Urinary bladder (tissue), 4 donors: ENCODE data around the gene CLSTN2. TPM values are rescaled to one million over a fixed set of nuclear protein-coding genes. Genes with fewer than 3 reads are reported as not detected.

Experiments used
- DNase-seq: peaks from one replicate; pipeline ENCODE4 v3.0.0-alpha.2; 2015; ENCODE audit errors: extremely low spot score
- H3K27ac ChIP-seq: one replicate; pipeline ENCODE4 v1.5.1; 2013; ENCODE audit warnings: low read depth, mild to moderate bottlenecking, moderate library complexity
- H3K36me3 ChIP-seq: one replicate; pipeline ENCODE4 v1.6.1; 2013; ENCODE audit warnings: mild to moderate bottlenecking, moderate library complexity; ENCODE audit not compliant: insufficient read depth
- H3K4me1 ChIP-seq: one replicate; pipeline ENCODE4 v1.6.1; 2013; ENCODE audit warnings: mild to moderate bottlenecking, moderate library complexity; ENCODE audit not compliant: insufficient read depth
- H3K4me3 ChIP-seq: one replicate; pipeline ENCODE4 v1.5.1; 2013; ENCODE audit warnings: low read depth, low read length
- WGBS: extraction: QIAGEN DNeasy Blood & Tissue Kit; methylation state at CpG from one replicate; pipeline ENCODE4 v1.1.7; 2013; 5-methylcytosine and 5-hydroxymethylcytosine counted together
- polyA plus RNA-seq: library from polyadenylated mRNA; stranded (reverse); fragments of 200-250 nt; gene quantifications from one replicate; pipeline ENCODE4 v1.2.3, GENCODE V29; 2013
- total RNA-seq: library from RNA; depleted of rRNA; stranded (reverse); fragments of >200 nt; gene quantifications from one replicate; pipeline ENCODE4 v1.2.3, GENCODE V29; 2014
- donor health status: healthy with polysubstance abuse.
- donor health status: healthy.

The CLSTN2 gene
- total and polyA plus RNA-seq, 2 donors: 1.1 to 4.9 TPM

DNA sequence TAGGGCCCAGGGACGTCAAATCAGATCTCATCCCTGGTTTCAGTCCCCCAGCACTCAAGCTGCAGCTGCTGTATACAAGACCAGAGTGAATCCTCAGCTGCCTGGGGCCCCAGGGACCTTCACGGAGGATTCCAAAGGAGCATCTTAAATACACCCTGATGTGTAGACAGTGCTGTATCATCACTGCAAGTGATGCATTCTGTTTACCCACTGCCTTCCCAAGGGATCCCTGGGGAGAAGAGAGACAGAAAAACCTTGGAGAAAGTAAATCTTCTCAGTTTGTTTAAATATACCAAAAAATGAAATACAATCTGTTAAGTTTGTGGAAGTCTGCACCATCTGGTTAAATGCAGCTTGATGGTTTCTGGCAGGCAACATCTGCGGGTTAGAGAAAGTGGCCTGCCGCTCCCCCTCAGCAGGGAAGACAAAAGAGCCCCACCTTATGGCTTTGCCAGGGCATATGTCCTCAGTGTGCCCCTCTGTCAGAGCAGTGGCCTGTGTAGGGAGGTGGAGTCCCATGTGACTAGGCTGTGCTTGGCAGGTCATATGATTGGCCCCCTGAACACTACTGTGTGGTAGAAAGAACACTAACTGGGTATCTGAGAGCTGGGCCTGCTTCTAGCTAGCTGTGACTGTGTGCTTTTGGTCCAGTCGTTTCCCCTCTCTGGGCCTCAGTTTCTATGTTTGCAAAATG, 520.7 kb downstream of the CLSTN2 start:
- H3K4me3 ChIP-seq: no peak overlapping the region
- no peak overlapping the region for H3K27ac ChIP-seq
- DNase-seq: no peak
- WGBS: 60% methylated on average over 5 of the region's 5 CpGs
- no peaks in the 10 kb centered on the region for H3K36me3 ChIP-seq
- no peaks in the 10 kb centered on the region for H3K4me1 ChIP-seq

DNA sequence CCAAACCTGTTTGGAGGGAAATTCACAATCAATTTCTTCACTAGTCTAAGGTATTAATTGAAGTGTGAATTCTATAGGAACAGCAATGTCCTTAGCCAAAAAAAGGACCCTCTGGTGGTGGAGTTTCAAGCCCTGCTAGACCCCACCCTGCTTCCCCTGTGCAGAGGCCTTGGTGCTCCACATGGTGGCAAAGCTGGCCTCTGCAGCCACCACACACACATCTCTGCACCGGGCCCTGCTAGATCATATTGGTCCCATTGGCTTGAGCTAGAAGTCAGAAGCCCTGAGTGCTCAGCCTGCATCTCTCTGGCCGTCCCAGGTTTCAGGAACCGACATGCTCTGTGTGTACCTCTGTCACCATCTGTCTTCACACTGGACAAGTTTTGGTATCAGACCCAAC, 522.0 kb downstream of the CLSTN2 start:
- no peaks in the 10 kb centered on the region for H3K36me3 ChIP-seq
- 96% methylated on average over 3 of the region's 3 CpGs for WGBS
- H3K4me3 ChIP-seq: no peak overlapping the region
- no peaks in the 10 kb centered on the region for H3K4me1 ChIP-seq
- DNase-seq: no peak
- H3K27ac ChIP-seq: no peak overlapping the region

DNA sequence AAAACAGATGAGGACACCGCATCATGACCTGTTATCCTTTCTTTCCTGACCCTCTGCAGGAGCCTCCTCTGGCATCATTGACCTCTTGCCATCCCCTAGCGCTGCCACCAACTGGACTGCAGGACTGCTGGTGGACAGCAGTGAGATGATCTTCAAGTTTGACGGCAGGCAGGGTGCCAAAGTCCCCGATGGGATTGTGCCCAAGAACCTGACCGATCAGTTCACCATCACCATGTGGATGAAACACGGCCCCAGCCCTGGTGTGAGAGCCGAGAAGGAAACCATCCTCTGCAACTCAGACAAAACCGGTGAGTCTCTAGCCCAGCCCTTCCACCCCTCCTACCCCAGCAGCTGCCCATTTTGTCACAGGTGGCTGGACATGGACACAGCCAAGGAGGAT, 524.5 kb downstream of the CLSTN2 start:
- DNase-seq: no peak
- 74% methylated on average over 8 of the region's 8 CpGs for WGBS
- Histone ChIP-seq H3K27ac (no peak overlapping the region), H3K36me3 (no peaks in the 10 kb centered on the region), H3K4me1 (no peaks in the 10 kb centered on the region), H3K4me3 (no peak overlapping the region)

DNA sequence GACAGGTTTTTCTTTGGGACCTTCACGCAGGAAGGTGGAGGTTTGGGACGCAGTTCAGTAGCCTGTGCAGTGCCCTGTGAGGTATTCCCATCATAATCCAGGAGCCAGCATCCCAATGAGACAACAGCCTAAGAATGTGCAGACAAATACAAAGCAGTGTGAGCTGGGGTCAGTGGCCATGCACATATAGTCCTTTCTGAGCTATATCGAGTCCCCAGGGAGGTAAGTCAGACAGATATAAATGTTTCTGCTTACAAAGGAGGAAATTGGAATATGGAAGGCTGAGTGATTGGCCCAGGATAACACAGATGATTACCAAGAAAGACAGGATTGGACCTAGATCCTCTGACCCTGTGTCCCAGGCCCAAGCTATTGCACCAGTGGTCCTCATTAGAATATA, 526.3 kb downstream of the CLSTN2 start:
- H3K36me3 ChIP-seq: no peaks in the 10 kb centered on the region
- DNase-seq: no peak
- H3K4me1 ChIP-seq: no peaks in the 10 kb centered on the region
- no peak overlapping the region for H3K27ac ChIP-seq
- H3K4me3 ChIP-seq: no peak overlapping the region
- 96% methylated on average over 3 of the region's 3 CpGs for WGBS

DNA sequence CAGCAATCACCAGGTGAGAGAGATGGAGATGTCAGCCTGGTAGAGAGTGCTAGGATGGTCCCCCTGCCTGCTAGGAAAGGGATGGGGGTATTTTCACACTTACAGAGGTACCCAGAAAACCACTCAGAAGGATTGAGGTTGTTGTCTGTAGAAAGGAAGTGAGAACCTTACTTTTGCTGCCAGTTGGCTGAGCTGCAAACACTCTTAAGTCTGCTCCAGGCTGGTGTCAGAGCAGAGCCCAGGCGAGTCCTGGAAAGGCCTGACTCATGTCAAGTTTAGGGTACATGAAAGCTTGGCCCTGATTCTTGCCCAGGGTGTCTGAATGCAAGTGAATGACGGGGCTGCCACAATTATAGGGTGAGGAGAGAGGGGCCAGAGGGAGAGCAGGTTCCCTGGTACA, 528.4 kb downstream of the CLSTN2 start:
- no peaks in the 10 kb centered on the region for H3K4me1 ChIP-seq
- H3K36me3 ChIP-seq: no peaks in the 10 kb centered on the region
- no peak overlapping the region for H3K27ac ChIP-seq
- 54% methylated on average over 2 of the region's 2 CpGs for WGBS
- no peak for DNase-seq
- no peak overlapping the region for H3K4me3 ChIP-seq

DNA sequence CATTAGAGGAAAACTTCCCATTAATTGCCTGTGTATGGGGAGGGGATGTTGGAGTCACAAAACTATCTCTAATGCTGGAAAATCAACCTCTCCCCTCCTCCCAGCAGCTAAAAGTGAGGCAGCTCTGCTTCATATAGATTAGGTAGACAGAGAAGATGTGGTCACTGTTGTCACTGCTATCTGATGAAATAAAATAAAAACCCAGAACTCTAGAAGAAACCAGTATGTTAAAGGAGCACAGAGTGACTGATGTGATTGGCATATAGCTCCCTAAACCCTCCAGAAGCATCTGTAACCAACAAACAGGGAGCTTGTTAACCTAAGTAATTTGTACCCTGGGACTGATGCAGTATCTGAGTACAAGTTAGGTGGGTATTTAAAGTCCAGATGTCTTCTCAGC, 531.0 kb downstream of the CLSTN2 start:
- H3K36me3 ChIP-seq: no peaks in the 10 kb centered on the region
- H3K27ac ChIP-seq: no peak overlapping the region
- H3K4me1 ChIP-seq: no peaks in the 10 kb centered on the region
- H3K4me3 ChIP-seq: no peak overlapping the region
- DNase-seq: no peak

DNA sequence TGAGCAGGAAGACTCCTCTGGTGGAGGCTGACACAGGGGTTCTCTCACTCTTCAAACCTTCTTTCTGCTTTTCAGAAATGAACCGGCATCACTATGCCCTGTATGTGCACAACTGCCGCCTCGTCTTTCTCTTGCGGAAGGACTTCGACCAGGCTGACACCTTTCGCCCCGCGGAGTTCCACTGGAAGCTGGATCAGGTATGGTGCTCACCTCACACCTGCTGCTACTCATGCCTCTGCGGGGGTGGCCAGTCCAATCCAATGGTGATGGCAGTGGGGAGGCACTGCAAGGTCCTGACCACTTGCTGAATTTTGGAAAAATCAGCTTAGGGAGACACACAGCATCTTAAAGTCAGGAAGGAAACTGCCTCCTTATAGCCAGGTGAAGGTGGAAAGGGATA, 531.5 kb downstream of the CLSTN2 start:
- Histone ChIP-seq H3K4me3 (no peak overlapping the region), H3K36me3 (no peaks in the 10 kb centered on the region), H3K4me1 (no peaks in the 10 kb centered on the region), H3K27ac (no peak overlapping the region)
- no peak for DNase-seq
- 98% methylated on average over 9 of the region's 9 CpGs for WGBS

DNA sequence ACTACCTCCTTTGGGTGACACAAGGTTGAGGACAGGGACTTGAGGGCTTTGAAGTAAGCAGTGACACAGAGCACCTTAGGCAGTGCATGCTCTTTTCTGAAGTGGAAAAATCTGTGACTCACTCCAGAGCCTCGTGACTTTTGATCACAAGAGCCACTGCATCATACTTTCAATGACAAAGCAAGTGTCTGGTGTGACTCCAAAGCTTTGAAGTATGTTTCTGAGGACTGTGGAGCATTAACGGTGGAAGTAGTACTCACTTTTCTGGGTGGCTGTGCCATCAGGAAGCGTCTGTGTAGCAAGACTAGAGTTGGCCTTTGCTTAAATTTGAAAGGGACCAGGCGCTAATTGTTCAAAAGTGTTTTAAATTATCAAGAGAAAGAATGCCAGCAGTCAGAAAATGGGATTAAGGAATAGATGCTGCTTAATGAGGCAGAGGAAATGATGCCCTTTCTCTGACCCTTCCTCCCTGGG, 532.2 kb downstream of the CLSTN2 start:
- Histone ChIP-seq H3K4me3 (no peak overlapping the region), H3K4me1 (no peaks in the 10 kb centered on the region), H3K27ac (no peak overlapping the region), H3K36me3 (no peaks in the 10 kb centered on the region)
- WGBS: 71% methylated on average over 4 of the region's 4 CpGs
- no peak for DNase-seq

DNA sequence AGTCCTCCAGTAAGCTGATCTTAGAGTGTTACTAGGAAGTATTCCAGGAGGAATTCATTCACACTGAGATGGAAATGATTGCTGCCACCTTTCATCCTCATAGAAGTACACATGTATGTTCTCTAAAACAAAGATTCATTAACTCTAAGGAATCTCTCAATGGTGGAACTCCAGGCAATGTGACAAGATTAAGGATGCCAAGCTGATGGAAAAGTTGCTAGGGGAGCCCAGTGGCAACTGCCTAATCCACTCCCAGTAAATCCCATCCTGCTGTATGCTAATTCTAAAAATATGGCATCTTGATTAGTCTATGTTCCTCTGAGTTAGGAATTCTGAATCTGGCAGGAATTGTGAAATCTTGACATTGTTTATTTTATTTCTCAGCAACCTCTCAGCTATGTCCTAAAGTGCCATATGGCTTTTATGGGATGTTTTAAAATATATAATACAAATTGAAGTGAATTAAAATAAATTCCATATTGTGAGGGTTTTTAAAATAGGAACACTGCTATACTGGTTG, 532.9 kb downstream of the CLSTN2 start:
- Histone ChIP-seq H3K4me3 (no peak overlapping the region), H3K4me1 (no peaks in the 10 kb centered on the region), H3K36me3 (no peaks in the 10 kb centered on the region), H3K27ac (no peak overlapping the region)
- DNase-seq: no peak

DNA sequence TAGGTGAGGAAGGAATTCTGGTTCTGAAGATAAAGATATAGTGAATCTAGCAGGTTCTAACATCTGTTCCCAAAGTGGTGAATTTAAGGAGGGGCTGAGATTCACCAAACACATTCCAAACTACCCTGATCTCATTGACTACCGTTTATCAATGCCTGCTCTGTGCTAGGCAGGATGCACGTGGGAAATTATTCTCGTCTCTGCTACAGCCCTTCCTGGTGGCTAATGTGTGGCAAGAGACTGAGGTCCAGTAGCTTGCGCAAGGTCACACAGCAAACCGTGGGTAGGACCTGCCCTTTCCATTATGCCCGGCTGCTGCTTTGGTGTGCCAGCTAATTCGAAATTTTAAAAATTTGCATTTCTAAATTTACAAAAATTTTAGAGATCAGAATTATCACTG, 533.4 kb downstream of the CLSTN2 start:
- Histone ChIP-seq H3K4me3 (no peak overlapping the region), H3K36me3 (no peaks in the 10 kb centered on the region), H3K4me1 (no peaks in the 10 kb centered on the region), H3K27ac (no peak overlapping the region)
- DNase-seq: no peak
- WGBS: 76% methylated on average over 7 of the region's 7 CpGs

DNA sequence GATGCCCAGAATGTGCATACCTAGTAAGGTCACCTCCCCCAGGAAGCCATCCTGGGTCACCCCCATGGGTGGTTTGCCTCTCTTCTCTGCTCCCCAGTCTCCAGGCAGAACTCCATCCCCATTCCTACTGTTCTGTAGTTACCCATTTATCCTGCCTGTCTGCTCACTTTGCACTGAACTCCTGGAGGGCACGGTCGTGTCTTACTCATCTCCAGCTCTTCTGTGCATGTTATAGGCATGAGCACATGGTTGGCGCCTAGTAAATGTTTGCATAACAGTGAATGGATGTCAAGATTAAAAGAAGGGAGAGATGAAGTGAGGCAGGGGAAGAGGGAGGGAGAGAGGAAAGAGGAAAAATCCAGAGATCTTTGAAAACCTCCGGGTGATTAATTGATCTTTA, 534.5 kb downstream of the CLSTN2 start:
- H3K36me3 ChIP-seq: no peaks in the 10 kb centered on the region
- 53% methylated on average over 4 of the region's 4 CpGs for WGBS

DNA sequence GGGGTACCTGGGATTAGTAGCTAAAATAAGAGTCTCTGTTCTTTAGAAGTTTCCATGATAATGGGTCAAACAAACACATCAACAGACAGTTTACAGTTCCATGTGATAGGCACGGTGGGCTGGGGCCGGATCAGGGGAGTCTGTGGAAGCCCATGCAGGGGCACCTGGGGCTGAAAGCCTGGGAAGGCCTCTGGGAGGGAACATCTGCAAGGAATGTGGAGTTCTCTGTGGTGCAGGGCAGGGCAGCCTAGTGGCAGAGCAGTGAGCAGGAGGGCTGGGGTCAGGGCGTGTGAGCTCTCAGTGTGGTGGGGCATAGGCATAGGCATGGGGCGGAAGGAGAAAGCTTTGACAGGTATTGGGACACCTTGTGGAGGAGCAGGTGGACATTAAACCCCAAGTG, 535.2 kb downstream of the CLSTN2 start:
- H3K4me1 ChIP-seq: no peaks in the 10 kb centered on the region
- WGBS: 76% methylated on average over 4 of the region's 4 CpGs
- no peak for DNase-seq
- no peak overlapping the region for H3K27ac ChIP-seq
- no peak overlapping the region for H3K4me3 ChIP-seq
- H3K36me3 ChIP-seq: no peaks in the 10 kb centered on the region

More for the DNA sequence above, 534.5 kb downstream of the CLSTN2 start:
- Histone ChIP-seq H3K4me3 (no peak overlapping the region), H3K4me1 (no peaks in the 10 kb centered on the region), H3K27ac (no peak overlapping the region)
- DNase-seq: no peak

DNA sequence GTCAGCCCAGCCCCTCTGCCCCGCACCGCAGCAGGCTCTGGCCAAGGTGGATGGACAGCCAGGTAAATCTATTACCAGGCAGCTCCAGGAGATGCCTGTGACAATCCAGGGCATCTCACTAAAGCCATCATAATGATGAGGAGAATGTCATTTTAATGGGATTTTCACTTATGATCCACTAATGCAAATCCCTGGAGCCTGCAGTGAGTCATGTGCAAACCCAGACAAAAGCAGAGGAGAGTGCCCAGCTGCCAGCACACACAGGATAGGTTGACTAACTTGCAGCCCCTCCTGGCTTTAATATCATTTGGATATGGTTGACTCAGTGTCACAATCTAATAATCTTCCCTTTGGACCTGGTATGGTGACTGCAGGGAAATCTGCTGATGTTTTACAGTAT, 536.0 kb downstream of the CLSTN2 start:
- H3K36me3 ChIP-seq: no peaks in the 10 kb centered on the region
- H3K4me1 ChIP-seq: no peaks in the 10 kb centered on the region
- 96% methylated on average over 2 of the region's 2 CpGs for WGBS
- no peak for DNase-seq
- no peak overlapping the region for H3K4me3 ChIP-seq
- no peak overlapping the region for H3K27ac ChIP-seq

DNA sequence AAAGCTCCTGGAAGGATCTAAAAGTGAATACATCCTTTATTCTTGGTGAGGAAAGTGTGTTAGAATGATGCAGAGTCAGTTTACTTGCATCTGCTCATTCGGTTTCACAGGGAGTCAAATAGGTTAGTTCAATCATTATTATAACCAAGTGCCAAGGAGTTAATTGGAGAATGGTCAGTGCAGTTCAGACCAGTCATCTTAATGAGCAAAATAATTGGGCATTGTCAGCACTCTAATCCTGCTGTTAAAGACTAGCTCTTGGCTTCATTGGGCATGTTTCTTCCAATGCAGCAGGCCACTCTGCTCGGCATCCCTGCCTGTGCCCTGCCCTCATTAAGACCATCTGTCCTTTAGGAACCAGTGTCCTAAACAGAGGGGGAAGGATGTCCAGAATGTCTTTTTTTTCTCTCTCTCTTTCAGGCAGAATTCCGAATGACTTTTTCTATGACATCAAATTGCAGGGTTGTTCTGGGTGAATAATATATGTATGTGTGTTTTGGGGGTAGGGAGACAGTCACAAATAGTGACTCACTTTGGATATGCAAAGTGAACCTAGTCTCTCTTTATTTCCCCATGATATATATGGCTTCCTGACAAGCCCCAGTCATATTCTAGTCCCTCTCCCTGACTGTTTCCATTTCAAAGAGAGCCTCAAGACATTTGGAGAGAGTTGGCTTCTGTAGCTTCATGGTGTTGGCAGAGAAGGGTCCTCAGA, 537.5 kb downstream of the CLSTN2 start:
- H3K36me3 ChIP-seq: no peaks in the 10 kb centered on the region
- no peak overlapping the region for H3K4me3 ChIP-seq
- H3K27ac ChIP-seq: no peak overlapping the region
- 81% methylated on average over 3 of the region's 3 CpGs for WGBS
- no peaks in the 10 kb centered on the region for H3K4me1 ChIP-seq
- DNase-seq: no peak
